K562 (cell line): ENCODE measurements around the gene UBASH3B. TPM values are rescaled to one million over a fixed set of nuclear protein-coding genes. Genes with fewer than 3 reads are reported as not detected.

ENCODE experiments used
- ATAC-seq: fragments of 200-7000 bp; cut with Tn5 transposase; 3 replicates; pipeline ENCODE4 v1.9.1; 2020; ENCODE audit warnings: moderate library complexity
- BruUV-seq: library from RNA; stranded (reverse); fragments of 400-500 nt; replicated peaks from 2 replicates; lab custom pipeline; 2021; lab: Mats Ljungman, UMichigan
- CTCF ChIA-PET: fragments of 300-600 bp; formaldehyde crosslinking; extraction: SDS; loops from one replicate; lab custom pipeline; 2021; ENCODE audit warnings: low intra/inter-chr PET ratio; lab: Yijun Ruan, JAX
- POLR2A ChIA-PET: fragments of 300-600, 350-650 bp; sonication (Branson Sonifier 250); formaldehyde crosslinking; extraction: SDS; loops from one replicate; lab custom pipeline; 2021; ENCODE audit warnings: antibody characterized with exemption, inconsistent platforms; lab: Yijun Ruan, JAX
- DNase-seq, 4 experiments: peaks; one replicate each; pipeline versions ENCODE4 v3.0.0 to v3.0.0-alpha.2; 2011 to 2018; ENCODE audit warnings: low spot score in 3 of 4, mixed read lengths in 3 of 4; ENCODE audit errors: extremely low read depth in 1 of 4
- FAIRE-seq: peaks from 2 replicates; lab custom pipeline; 2011; peaks lifted over from hg19 to GRCh38; lab: Jason Lieb, UNC
- H2AFZ ChIP-seq: 2 replicates; pipeline ENCODE4 v1.6.0; 2011; ENCODE audit warnings: low read depth, low read length, control low read depth, inconsistent platforms
- H3K27ac ChIP-seq: fragments of 200-600 bp; 3 replicates; pipeline ENCODE4 v1.8.0; 2011; ENCODE audit warnings: low read depth, mild to moderate bottlenecking, control low read depth, inconsistent platforms, low read length, moderate library complexity, mixed read lengths; ENCODE audit errors: extremely low read depth
- H3K27me3 ChIP-seq, 2 experiments: fragments of 300-600 bp in 1 of 2; 2 replicates in 1 of 2; 3 replicates in 1 of 2; pipeline versions ENCODE4 v1.6.0 to v1.8.0; 2011; ENCODE audit warnings: inconsistent platforms in 2 of 2, low read length in 2 of 2, mild to moderate bottlenecking in 1 of 2, mixed read lengths in 1 of 2, moderate library complexity in 1 of 2; ENCODE audit not compliant: control insufficient read depth in 2 of 2, insufficient read depth in 2 of 2
- H3K36me3 ChIP-seq: fragments of 300-600 bp; 3 replicates; pipeline ENCODE4 v1.8.0; 2011; ENCODE audit warnings: mild to moderate bottlenecking, low read length, inconsistent platforms; ENCODE audit not compliant: control insufficient read depth, insufficient read depth
- H3K4me1 ChIP-seq, 2 experiments: fragments of 200-600 bp in 1 of 2; replicated peaks in 1 of 2; 2 replicates in 1 of 2; 3 replicates in 1 of 2; pipeline versions ENCODE4 v1.5.1 to v1.8.0; 2011; ENCODE audit warnings: inconsistent platforms in 2 of 2, low read length in 2 of 2, mild to moderate bottlenecking in 1 of 2, mixed read lengths in 1 of 2, moderate library complexity in 1 of 2; ENCODE audit not compliant: control insufficient read depth in 2 of 2, insufficient read depth in 2 of 2
- H3K4me2 ChIP-seq: 2 replicates; pipeline ENCODE4 v1.6.1; 2011; ENCODE audit warnings: low read length, control low read depth, inconsistent platforms, mixed read lengths; ENCODE audit not compliant: insufficient read depth
- H3K4me3 ChIP-seq: fragments of 200-600 bp; sonication (generic), shearing (Covaris generic); 2 replicates; pipeline ENCODE4 v1.5.1; 2016; ENCODE audit warnings: control low read depth, inconsistent platforms
- H3K79me2 ChIP-seq: fragments of 200-600 bp; 3 replicates; pipeline ENCODE4 v1.8.0; 2011; ENCODE audit warnings: low read length, inconsistent platforms; ENCODE audit not compliant: control insufficient read depth, insufficient read depth
- H3K9ac ChIP-seq, 2 experiments: 2 replicates each; pipeline versions ENCODE4 v1.6.0 to v1.6.1; 2011; ENCODE audit warnings: low read depth in 2 of 2, low read length in 2 of 2, control low read depth in 1 of 2, inconsistent platforms in 1 of 2, mild to moderate bottlenecking in 1 of 2, mixed read lengths in 1 of 2; ENCODE audit not compliant: insufficient read depth in 1 of 2
- H3K9me1 ChIP-seq: one replicate; pipeline ENCODE4 v1.6.0; 2011; ENCODE audit warnings: inconsistent platforms, mild to moderate bottlenecking, low read length, moderate library complexity; ENCODE audit not compliant: control insufficient read depth, insufficient read depth
- H3K9me3 ChIP-seq: replicated peaks from 2 replicates; pipeline ENCODE4 v1.5.1; 2011; ENCODE audit warnings: low read depth, low read length, inconsistent platforms; ENCODE audit not compliant: control insufficient read depth, insufficient read depth
- H4K20me1 ChIP-seq: replicated peaks from 2 replicates; pipeline ENCODE4 v1.6.1; 2011; ENCODE audit warnings: low read length, inconsistent platforms, mixed read lengths; ENCODE audit not compliant: control insufficient read depth, insufficient read depth
- ARHGAP35 ChIP-seq: fragments of 450-650 bp; IDR thresholded peaks from 2 replicates; pipeline ENCODE4 v1.6.1; 2018; ENCODE audit not compliant: partially characterized antibody
- ATF7 ChIP-seq: fragments of 450-650 bp; IDR thresholded peaks from 2 replicates; pipeline ENCODE4 v1.7.1; 2014; ENCODE audit warnings: mild to moderate bottlenecking, moderate library complexity
- BRD9 ChIP-seq: fragments of 450-650 bp; IDR thresholded peaks from 2 replicates; pipeline ENCODE4 v1.6.1; 2018; ENCODE audit warnings: low read depth; ENCODE audit not compliant: partially characterized antibody
- CEBPB ChIP-seq: fragments of 450-650 bp; IDR thresholded peaks from 2 replicates; pipeline ENCODE4 v1.6.1; 2016; ENCODE audit warnings: missing genetic modification characterization, missing compliant biosample characterization
- CEBPG ChIP-seq, 3 experiments: fragments of 200-800 bp in 1 of 3; sonication (Bioruptor generic) in 1 of 3; sonication (generic) in 1 of 3; formaldehyde crosslinking in 1 of 3; IDR thresholded peaks in 2 of 3; conservative IDR thresholded peaks in 1 of 3; 2 replicates each; pipeline versions ENCODE4 v1.6.1 to v1.8.0; 2016 to 2022; ENCODE audit warnings: missing compliant biosample characterization in 2 of 3, missing genetic modification characterization in 2 of 3, mild to moderate bottlenecking in 1 of 3, missing genetic modification reagents in 1 of 3
- CSDE1 ChIP-seq, 2 experiments: fragments of 450-650 bp; IDR thresholded peaks; 2 replicates each; pipeline ENCODE4 v1.6.1; 2016; ENCODE audit warnings: mild to moderate bottlenecking in 1 of 2
- EGR1 ChIP-seq: fragments of 450-650 bp; conservative IDR thresholded peaks from 2 replicates; pipeline ENCODE4 v1.6.1; 2017; ENCODE audit warnings: mild to moderate bottlenecking
- SAFB ChIP-seq: fragments of 200-400 bp; formaldehyde crosslinking; IDR thresholded peaks from 2 replicates; pipeline ENCODE4 v1.6.1; 2017; ENCODE audit warnings: low read depth, low read length, borderline replicate concordance
- SMARCC2 ChIP-seq: fragments of 450-650 bp; IDR thresholded peaks from 2 replicates; pipeline ENCODE4 v1.6.1; 2017; ENCODE audit warnings: antibody characterized with exemption, moderate library complexity, mild to moderate bottlenecking, low read depth
- SMC3 ChIP-seq: conservative IDR thresholded peaks from 2 replicates; pipeline ENCODE4 v1.6.1; 2011; ENCODE audit warnings: low read depth, low read length, improper control_type of control experiment; ENCODE audit not compliant: insufficient read depth
- STAT5B ChIP-seq: fragments of 250-450 bp; sonication (Bioruptor Pico); IDR thresholded peaks from 2 replicates; pipeline ENCODE4 v1.8.0; 2021; ENCODE audit warnings: mild to moderate bottlenecking, inconsistent platforms
- TRIM24 ChIP-seq, 2 experiments: fragments of 450-650 bp; IDR thresholded peaks; 2 replicates each; pipeline ENCODE4 v1.6.1; 2016
- ZNF324 ChIP-seq: fragments of 250-450 bp; sonication (Bioruptor Pico); IDR thresholded peaks from 2 replicates; pipeline ENCODE4 v1.4.0; 2020; ENCODE audit warnings: mild to moderate bottlenecking
- WGBS: fragments of 100-300 bp; shearing (Covaris generic); methylation state at CpG from one replicate; pipeline ENCODE4 v1.1.6; 2016; ENCODE audit warnings: low coverage, mixed read lengths; ENCODE audit not compliant: insufficient coverage; ENCODE audit errors: missing lambda C conversion rate; 5-methylcytosine and 5-hydroxymethylcytosine counted together
- in situ Hi-C: fragments of 300-500 bp; cut with MboI; formaldehyde crosslinking; loops from 4 replicates; pipeline ENCODE4 v1.15.0; 2018; ENCODE audit warnings: inconsistent platforms, mixed read lengths
- intact Hi-C: fragments of 100-400 bp; cut with micrococcal nuclease; formaldehyde crosslinking; loops from 2 replicates; pipeline ENCODE4 v1.14.2; 2022
- polyA plus RNA-seq, 8 experiments: library from polyadenylated mRNA; depleted of rRNA in 4 of 8; stranded (reverse) in 5 of 8; unstranded in 3 of 8; fragments of >200 nt; fragmentation: Nextera tagmentation in 2 of 8; fragmentation: Illumina TruSeq in 1 of 8; extraction: Ambion mirVana in 2 of 8; extraction: Trizol in 1 of 8; gene quantifications; 2 replicates each; pipeline versions ENCODE4 v1.2.1 to v1.2.3, GENCODE V29; 2011 to 2014; ENCODE audit warnings: inconsistent platforms in 1 of 8, missing spikeins in 1 of 8
- total RNA-seq, 7 experiments: library from RNA; depleted of rRNA in 6 of 7; stranded (reverse); fragments of >200 nt in 6 of 7; fragmentation: Illumina TruSeq in 2 of 7; extraction: Trizol in 2 of 7; gene quantifications; 2 replicates each; pipeline versions ENCODE4 v1.2.1 to v1.2.3, GENCODE V29; 2011 to 2021; ENCODE audit warnings: low replicate concordance in 1 of 7
- TF ChIP-seq, protein P1 (sequence below), 3 experiments: fragments of 200-800 bp in 1 of 3; sonication (Bioruptor generic) in 1 of 3; sonication (generic) in 1 of 3; formaldehyde crosslinking in 1 of 3; IDR thresholded peaks; 2 replicates each; pipeline versions ENCODE4 v1.6.1 to v1.8.0; 2016 to 2022; ENCODE audit warnings: mild to moderate bottlenecking in 2 of 3, missing compliant biosample characterization in 2 of 3, missing genetic modification characterization in 2 of 3, missing genetic modification reagents in 1 of 3
- TF ChIP-seq, protein P2 (sequence below), 3 experiments: IDR thresholded peaks in 2 of 3; conservative IDR thresholded peaks in 1 of 3; 2 replicates each; pipeline ENCODE4 v1.5.1; 2011 to 2012; ENCODE audit warnings: low read length in 3 of 3, mild to moderate bottlenecking in 3 of 3, control low read depth in 2 of 3, improper control_type of control experiment in 1 of 3, inconsistent platforms in 1 of 3, low read depth in 1 of 3, mixed read lengths in 1 of 3, moderate library complexity in 1 of 3; ENCODE audit not compliant: insufficient read depth in 2 of 3
- TF ChIP-seq, protein P3 (sequence below): fragments of 250-450 bp; sonication (Bioruptor Pico); IDR thresholded peaks from 2 replicates; pipeline ENCODE4 v1.4.0; 2020; ENCODE audit warnings: mild to moderate bottlenecking

UBASH3B gene
- total and polyA plus RNA-seq, 9 of the 15 experiments (the other 6 are each of a cell fraction or from before 2014, with no cell fraction given): 0.01 to 0.31 (median 0.08) TPM; not detected in 2

DNA sequence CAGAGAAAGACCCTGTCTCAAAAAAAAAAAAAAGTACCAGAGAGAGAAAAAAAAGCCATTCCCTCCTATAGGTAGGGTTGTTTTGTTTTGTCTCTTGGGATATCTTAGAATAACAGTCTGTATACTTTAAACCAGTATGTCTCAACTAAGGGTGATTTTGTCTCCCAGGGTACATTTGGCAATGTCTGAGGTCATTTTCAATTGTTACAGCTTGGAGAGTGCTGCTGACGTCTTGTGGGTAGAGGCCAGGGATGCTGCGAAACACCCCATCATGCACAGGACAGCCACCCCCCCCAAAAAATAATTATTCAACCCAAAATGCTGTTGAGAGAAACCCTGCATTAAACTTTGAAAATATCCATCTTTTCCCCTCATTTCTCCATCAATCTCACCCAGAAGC, 126.7 kb downstream of the UBASH3B start:
- no TSS peak for BruUV-seq
- Histone ChIP-seq H3K27me3 (peaks cover 2 to 14% of the 10 kb centered on the region in 2 experiments; a peak in 1 of 5 replicates), H3K4me1 (no peaks in the 10 kb centered on the region), H3K9ac (no peak overlapping the region), H2AFZ (no peak overlapping the region), H3K9me3 (no peaks in the 10 kb centered on the region), H3K9me1 (no peaks in the 10 kb centered on the region), H3K36me3 (no peaks in the 10 kb centered on the region), H3K4me3 (no peak overlapping the region), H3K27ac (no peak overlapping the region), H3K79me2 (no peaks in the 10 kb centered on the region), H3K4me2 (no peak overlapping the region), H4K20me1 (0 out of 2 replicates have a peak, but pooled peaks cover 4% of the 10 kb centered on the region)
- WGBS: 0% methylated on average over 2 of the region's 2 CpGs
- ATAC-seq (no peak), DNase-seq (no peak), FAIRE-seq (no peak)
- intact Hi-C loops: no loop called here
- ChIA-PET CTCF (interaction anchor here (0.9 kb wide), 2 partner anchors 149 to 202 kb away, joined by 3 read pairs; no protein-coding TSS in a partner anchor), POLR2A (no interaction called here)
- in situ Hi-C loops: no loop called here
- TF ChIP-seq BRD9 (no peak), EGR1 (no peak), ARHGAP35 (no peak), ZNF324 (CRISPR knock-in tag) (no peak), CEBPB (tag) (no peak), ATF7 (no peak), CSDE1 (IDR thresholded peaks at IDR 0.05) (no peak), SMARCC2 (no peak), STAT5B (no peak), TRIM24 (IDR thresholded peaks at IDR 0.05) (no peak), CEBPG (CRISPR knock-in tag; IDR thresholded peaks at IDR 0.05) (no peak), CEBPG (tag; conservative IDR thresholded peaks at IDR 0.05 in 1 of 2, IDR thresholded peaks at IDR 0.05 in 1 of 2) (no peak), SAFB (no peak), SMC3 (no peak)
- TF ChIP-seq, protein P1, sequence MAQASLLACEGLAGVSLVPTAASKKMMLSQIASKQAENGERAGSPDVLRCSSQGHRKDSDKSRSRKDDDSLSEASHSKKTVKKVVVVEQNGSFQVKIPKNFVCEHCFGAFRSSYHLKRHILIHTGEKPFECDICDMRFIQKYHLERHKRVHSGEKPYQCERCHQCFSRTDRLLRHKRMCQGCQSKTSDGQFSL (CRISPR knock-in tag; IDR thresholded peaks at IDR 0.05): no peak
- TF ChIP-seq, protein P1 (tag; IDR thresholded peaks at IDR 0.05): no peak
- TF ChIP-seq, protein P2, sequence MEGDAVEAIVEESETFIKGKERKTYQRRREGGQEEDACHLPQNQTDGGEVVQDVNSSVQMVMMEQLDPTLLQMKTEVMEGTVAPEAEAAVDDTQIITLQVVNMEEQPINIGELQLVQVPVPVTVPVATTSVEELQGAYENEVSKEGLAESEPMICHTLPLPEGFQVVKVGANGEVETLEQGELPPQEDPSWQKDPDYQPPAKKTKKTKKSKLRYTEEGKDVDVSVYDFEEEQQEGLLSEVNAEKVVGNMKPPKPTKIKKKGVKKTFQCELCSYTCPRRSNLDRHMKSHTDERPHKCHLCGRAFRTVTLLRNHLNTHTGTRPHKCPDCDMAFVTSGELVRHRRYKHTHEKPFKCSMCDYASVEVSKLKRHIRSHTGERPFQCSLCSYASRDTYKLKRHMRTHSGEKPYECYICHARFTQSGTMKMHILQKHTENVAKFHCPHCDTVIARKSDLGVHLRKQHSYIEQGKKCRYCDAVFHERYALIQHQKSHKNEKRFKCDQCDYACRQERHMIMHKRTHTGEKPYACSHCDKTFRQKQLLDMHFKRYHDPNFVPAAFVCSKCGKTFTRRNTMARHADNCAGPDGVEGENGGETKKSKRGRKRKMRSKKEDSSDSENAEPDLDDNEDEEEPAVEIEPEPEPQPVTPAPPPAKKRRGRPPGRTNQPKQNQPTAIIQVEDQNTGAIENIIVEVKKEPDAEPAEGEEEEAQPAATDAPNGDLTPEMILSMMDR (IDR thresholded peaks at IDR 0.05 in 2 of 3, conservative IDR thresholded peaks at IDR 0.05 in 1 of 3; ENCODE audit: insufficient read depth in 2 of 3, low read depth in 1 of 3, low read length in 3 of 3): no peak
- TF ChIP-seq, protein P3, sequence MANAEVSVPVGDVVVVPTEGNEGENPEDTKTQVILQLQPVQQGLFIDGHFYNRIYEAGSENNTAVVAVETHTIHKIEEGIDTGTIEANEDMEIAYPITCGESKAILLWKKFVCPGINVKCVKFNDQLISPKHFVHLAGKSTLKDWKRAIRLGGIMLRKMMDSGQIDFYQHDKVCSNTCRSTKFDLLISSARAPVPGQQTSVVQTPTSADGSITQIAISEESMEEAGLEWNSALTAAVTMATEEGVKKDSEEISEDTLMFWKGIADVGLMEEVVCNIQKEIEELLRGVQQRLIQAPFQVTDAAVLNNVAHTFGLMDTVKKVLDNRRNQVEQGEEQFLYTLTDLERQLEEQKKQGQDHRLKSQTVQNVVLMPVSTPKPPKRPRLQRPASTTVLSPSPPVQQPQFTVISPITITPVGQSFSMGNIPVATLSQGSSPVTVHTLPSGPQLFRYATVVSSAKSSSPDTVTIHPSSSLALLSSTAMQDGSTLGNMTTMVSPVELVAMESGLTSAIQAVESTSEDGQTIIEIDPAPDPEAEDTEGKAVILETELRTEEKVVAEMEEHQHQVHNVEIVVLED: no peak
